ENCODE data around the gene STAG1.
A peak's percentile ranks its signal among the peaks of the same experiment; 100 is the strongest.

The STAG1 gene

GRCh38 chr3:136353461-136353860, 398.7 kb downstream of the STAG1 start:
- no peak overlapping the region for H3K4me3 ChIP-seq (ENCODE audit: control insufficient read depth, low read depth, low read length)
- DNase-seq (ENCODE audit: low read depth): no peak
- TF ChIP-seq CTCF (IDR thresholded peaks at IDR 0.05; ENCODE audit: control insufficient read depth, insufficient read depth, low read depth, low read length, missing control alignments): no peak

GRCh38 chr3:136351905-136352304, 400.3 kb downstream of the STAG1 start:
- no peak for TF ChIP-seq CTCF (IDR thresholded peaks at IDR 0.05; ENCODE audit: control insufficient read depth, insufficient read depth, low read depth, low read length, missing control alignments)
- H3K4me3 ChIP-seq (ENCODE audit: control insufficient read depth, low read depth, low read length): no peak overlapping the region
- DNase-seq (ENCODE audit: low read depth): no peak

GRCh38 chr3:136351351-136351750, 400.8 kb downstream of the STAG1 start:
- no peak overlapping the region for H3K4me3 ChIP-seq (ENCODE audit: control insufficient read depth, low read depth, low read length)
- no peak for DNase-seq (ENCODE audit: low read depth)
- TF ChIP-seq CTCF (IDR thresholded peaks at IDR 0.05; ENCODE audit: control insufficient read depth, insufficient read depth, low read depth, low read length, missing control alignments): no peak

- no peak overlapping the region for H3K4me3 ChIP-seq (ENCODE audit: control insufficient read depth, low read depth, low read length)
- TF ChIP-seq CTCF (IDR thresholded peaks at IDR 0.05; ENCODE audit: control insufficient read depth, insufficient read depth, low read depth, low read length, missing control alignments): no peak
- DNase-seq (ENCODE audit: low read depth): no peak
Observed at GRCh38 chr3:136350557-136350956, 401.6 kb downstream of the STAG1 start.

GRCh38 chr3:136350132-136350531, 402.0 kb downstream of the STAG1 start:
- TF ChIP-seq CTCF (IDR thresholded peaks at IDR 0.05; ENCODE audit: control insufficient read depth, insufficient read depth, low read depth, low read length, missing control alignments): no peak
- no peak overlapping the region for H3K4me3 ChIP-seq (ENCODE audit: control insufficient read depth, low read depth, low read length)
- DNase-seq (ENCODE audit: low read depth): peak; percentile 89

GRCh38 chr3:136346486-136346885, 405.7 kb downstream of the STAG1 start:
- DNase-seq (ENCODE audit: low read depth): no peak
- H3K4me3 ChIP-seq (ENCODE audit: control insufficient read depth, low read depth, low read length): no peak overlapping the region
- no peak for TF ChIP-seq CTCF (IDR thresholded peaks at IDR 0.05; ENCODE audit: control insufficient read depth, insufficient read depth, low read depth, low read length, missing control alignments)
